NAMALWA (cell line): ENCODE results near the gene HNF1A.
"Not testable (repeated sequence)": the region's sequence is repeated elsewhere in the genome, so short reads cannot be mapped to it uniquely, and the experiment has no call there.

Source experiments
- DNase-seq: peaks from one replicate; pipeline ENCODE4 v3.0.0-alpha.2; 2015; ENCODE audit warnings: low spot score

Gene HNF1A, protein sequence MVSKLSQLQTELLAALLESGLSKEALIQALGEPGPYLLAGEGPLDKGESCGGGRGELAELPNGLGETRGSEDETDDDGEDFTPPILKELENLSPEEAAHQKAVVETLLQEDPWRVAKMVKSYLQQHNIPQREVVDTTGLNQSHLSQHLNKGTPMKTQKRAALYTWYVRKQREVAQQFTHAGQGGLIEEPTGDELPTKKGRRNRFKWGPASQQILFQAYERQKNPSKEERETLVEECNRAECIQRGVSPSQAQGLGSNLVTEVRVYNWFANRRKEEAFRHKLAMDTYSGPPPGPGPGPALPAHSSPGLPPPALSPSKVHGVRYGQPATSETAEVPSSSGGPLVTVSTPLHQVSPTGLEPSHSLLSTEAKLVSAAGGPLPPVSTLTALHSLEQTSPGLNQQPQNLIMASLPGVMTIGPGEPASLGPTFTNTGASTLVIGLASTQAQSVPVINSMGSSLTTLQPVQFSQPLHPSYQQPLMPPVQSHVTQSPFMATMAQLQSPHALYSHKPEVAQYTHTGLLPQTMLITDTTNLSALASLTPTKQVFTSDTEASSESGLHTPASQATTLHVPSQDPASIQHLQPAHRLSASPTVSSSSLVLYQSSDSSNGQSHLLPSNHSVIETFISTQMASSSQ

DNA sequence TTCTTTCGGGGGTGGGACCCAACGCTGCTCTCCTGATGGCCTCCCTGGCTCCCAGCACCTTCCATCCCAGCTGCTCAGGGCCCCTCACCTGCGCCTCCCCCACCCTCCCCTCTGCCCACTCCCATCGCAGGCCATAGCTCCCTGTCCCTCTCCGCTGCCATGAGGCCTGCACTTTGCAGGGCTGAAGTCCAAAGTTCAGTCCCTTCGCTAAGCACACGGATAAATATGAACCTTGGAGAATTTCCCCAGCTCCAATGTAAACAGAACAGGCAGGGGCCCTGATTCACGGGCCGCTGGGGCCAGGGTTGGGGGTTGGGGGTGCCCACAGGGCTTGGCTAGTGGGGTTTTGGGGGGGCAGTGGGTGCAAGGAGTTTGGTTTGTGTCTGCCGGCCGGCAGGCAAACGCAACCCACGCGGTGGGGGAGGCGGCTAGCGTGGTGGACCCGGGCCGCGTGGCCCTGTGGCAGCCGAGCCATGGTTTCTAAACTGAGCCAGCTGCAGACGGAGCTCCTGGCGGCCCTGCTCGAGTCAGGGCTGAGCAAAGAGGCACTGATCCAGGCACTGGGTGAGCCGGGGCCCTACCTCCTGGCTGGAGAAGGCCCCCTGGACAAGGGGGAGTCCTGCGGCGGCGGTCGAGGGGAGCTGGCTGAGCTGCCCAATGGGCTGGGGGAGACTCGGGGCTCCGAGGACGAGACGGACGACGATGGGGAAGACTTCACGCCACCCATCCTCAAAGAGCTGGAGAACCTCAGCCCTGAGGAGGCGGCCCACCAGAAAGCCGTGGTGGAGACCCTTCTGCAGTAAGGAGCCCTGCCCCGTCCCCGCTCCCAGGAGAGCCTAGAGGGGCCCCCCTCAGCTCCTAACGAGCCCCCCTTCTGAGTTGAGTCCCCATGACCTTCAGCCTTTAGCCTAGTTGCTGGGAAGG, at the start of gene HNF1A:
Gene HNF1A (plus strand): TSS at position 248 of the 924 bp plus-strand sequence. CDS start 226 bp downstream, at position 474.
- DNase-seq, result no peak

DNA sequence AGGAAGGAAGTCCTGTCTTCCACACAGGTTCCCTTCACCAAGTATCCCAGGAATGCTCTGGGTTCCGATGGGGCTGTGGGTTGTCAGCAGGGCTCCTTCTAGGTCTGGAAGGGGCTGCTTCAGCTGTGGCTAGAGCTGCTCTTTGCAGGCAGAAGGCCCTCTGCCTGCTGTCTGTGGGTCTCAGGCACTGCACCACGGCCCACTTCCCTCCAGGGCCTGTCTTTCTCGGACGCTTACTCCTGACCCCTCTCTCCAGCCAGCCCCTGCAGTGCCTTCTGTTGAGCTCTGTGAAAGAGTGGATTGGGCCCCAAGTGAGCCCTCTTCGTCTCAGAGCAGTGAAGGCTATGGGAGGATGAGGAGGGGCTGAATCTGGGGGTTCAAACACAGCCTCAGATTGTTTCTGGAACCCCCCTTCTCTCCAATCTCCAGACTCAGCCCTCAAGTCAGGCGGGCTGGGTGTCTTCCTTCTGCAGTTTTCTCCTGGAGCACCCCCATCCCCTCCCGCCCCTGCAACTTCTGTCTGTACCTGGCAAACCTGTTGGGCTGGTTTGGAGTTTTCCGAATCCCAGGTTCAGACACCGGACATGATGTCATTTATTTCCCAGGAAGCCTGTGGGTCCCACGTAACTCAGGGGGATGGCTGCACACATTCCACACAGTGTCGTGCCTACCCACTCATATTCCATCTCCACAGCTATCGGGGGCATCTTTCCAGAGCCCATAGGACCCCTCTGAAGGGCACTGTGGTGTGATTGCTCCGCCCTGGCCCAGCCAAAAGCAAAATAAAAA, 49.3 kb upstream of the HNF1A start:
- no peak for DNase-seq

DNA sequence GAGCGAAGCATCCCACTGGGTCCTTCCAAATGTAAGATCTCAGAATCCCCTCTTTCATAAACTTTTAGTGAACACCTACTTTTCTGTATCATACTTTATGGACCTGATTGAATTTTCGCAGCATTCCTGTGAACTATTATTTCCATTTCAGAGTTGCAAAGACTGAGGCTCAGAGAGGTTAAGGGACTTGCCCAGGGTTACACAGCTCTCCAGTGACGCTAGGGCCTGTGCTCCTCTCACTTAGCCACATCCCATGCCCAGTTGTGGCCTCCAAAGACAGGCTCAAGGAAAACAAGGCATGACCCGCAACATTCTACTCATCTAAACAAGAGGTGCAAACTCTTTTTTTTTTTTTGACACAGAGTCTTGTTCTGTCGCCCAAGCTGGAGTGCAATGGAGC, 48.3 kb upstream of the HNF1A start:
- no peak for DNase-seq

DNA sequence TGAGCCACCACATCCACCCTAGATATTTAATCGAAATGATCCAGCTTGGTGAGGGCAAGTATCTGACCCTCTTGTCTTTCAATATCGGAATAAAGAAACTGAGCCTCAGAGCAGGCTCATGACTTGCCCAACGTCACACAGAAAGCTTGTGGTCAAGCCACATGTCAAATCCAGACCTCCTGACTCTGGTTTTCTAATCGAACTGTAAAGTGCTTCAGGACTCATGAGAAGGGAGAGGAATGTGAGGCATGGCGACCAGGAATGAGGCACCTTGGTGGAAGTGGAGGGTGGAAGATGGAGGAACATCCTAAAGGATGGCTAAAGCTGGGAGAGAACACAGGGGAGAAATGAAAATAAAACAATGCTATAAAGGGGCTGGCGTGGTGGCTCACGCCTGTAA, 46.3 kb upstream of the HNF1A start:
- no peak for DNase-seq

DNA sequence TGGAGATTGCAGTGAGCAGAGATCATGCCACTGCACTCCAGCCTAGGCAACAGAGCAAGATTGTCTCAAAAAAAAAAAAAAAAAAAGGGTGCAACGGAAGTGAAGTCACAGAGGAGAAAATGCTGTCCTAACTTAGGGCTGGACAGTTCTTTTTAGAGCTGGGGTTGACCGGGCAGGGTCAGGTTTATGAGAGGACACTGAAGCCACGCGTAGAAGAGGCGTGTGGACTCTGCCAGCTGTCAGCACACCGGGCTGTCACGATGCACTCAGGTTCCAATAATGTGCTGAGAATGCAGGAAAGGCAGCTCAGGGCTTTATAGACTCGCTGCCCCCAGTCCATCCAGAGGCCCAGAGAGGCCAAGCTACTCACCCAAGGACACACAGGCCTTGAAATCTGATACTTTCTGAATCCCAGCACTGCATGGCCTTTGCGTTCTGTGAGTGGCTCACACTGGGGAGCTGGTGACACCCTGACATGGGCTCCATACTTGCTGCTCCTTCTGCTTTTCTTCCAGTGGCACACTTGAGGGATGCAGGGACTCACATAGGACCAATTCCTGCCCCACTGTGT, 45.3 kb upstream of the HNF1A start:
- DNase-seq, result no peak

DNA sequence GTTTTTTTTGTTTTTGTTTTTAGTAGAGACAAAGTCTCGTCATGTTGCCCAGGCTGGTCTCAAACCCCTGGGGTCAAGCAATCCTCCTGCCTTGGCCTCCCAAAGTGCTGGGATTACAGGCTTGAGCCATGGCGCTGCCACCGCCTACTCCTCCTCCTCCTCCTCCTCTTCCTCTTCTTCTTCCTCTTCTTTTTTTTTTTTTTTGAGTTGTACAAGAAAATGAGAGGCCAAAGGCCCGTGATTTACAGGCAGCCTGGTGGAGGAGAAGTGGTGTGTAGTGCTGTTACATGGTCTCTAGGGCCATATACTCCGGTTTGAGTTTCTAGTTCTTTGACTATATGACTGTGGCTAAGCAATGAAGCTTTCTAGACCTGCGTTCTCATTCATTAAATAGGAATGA, 44.6 kb upstream of the HNF1A start:
- no peak for DNase-seq

DNA sequence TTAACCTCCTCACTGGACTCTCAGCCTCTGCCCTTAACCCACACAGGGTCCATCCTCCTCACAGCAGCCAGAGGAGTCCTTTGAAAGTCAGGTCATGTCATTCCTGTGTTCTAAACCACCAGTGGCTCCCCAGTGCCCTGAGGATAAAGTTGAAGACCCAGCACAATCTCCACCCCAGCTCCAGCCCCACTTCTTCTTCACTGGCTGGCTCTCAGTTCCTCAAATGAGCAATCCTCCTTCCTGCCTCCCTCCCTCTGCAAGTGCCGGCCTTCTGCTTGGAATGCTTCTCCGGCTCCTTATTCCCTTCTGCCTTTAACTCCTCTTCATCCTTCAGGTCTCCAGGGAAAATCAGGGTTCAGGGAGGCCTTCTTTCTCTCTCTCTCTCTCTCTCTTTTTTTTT, 42.1 kb upstream of the HNF1A start:
- DNase-seq, result no peak

DNA sequence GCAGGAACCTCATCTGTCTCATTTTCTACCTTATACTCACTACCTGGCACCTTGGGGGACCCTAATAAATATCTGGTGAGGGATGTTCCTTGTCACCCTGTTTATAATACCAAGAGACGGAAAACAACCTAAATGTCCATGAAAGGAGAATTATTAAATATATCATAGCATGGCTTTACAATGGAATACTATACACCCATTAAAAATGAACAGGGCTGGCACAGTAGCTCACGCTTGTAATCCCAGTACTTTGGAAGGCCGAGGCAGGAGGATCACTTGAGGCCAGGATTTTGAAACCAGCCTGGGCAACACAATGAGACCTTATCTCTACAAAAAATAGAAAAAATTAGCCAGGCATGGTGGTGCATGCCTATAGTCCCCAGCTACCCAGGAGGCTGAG, 39.8 kb upstream of the HNF1A start:
- no peak for DNase-seq

DNA sequence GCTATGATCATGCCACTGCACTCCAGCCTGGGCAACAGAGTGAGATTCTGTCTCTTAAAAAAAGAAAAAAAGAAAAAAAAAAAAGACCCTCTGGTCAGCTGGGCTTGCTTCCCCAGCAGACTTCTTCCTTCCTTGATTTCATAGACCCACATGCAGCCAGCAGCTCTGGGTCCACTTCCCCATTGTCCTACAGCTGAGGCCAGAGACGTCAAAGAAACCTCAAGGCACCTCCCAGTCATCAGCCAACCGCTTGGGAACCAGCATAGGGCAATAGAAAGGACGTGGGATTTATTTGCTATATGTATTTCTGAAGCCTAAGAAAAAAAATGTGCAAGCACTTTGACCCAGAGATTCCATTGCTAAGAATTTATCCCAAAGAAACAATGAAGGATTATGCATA, 38.8 kb upstream of the HNF1A start:
- no peak for DNase-seq

DNA sequence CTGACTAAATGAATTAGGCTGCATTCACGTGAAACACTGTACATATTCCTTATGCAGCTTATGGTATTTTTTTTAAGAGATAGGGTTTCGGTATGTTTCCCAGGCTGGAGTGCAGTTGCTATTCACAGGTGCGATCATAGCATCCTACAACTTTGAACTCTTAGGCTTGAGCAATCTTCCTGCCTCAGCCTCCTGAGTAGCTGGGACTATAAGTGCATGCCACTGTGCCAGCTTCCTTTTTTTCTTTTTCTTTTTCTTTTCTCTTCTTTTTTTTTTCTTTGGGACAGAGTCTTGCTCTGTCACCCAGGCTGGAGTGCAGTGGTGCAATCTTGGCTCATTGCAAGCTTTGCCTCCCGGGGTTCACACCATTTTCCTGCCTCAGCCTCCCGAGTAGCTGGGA, 38.3 kb upstream of the HNF1A start:
- no peak for DNase-seq

DNA sequence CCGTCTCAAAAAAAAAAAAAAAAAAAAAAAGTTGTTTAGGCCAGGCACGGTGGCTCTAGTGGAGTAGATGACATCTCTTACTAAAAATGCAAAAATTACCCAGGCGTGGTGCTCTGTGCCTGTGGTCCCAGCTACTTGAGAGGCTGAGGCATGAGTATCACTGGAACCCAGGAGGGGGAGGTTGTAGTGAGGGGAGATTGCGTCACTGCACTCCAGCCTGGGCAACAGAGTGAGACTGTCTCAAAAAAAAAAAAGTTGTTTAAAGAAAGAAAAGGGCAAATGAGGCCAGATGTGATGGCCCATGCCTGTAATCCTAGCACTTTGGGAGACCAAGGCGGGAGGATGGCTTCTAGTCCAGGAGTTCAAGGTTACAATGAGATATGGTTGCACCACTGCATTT, 37.5 kb upstream of the HNF1A start:
- DNase-seq, result no peak

DNA sequence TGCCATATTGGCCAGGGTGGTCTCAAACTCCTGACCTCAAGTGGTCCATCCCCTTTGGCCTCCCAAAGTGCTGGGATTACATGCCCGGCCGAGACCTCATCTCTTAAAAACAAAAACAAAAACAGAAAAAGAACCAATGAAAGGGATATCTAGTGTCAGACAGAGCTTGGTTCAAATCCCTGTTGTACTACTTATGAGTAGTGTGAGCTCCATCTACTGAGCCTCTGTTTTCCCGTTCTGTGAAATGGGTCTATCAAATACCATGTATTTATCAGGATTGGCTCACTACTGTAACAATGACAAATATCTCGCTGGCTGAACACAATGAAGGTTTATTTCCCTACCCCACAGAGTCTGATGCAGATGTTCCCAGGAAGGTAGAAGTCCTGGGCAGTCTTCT, 36.9 kb upstream of the HNF1A start:
- no peak for DNase-seq

DNA sequence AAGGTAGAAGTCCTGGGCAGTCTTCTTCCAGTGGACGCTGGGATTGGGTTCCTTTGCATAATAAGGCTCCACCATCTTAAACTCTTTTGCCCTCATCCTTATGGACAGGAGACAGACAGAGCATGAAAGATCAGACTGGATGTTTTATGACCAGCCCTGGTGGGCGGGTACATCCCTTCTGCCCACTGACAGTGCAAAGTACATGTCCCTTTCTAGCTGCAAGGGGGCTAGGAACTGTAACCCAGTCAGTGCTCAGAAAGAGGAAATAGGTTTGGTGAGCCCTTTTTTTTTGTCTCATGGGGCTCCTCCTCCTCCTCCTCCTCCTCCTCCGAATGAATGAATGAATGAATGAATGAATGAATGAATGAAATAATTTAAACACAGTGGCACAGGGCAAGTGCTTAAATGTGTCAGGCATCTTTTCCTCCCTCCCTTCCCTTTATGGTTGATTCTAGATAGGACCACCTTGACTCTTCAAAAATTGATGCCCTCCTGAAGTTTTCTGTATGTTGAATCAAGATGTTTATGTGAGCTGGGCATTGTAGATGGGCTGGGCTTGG, 36.4 kb upstream of the HNF1A start:
- no peak for DNase-seq

DNA sequence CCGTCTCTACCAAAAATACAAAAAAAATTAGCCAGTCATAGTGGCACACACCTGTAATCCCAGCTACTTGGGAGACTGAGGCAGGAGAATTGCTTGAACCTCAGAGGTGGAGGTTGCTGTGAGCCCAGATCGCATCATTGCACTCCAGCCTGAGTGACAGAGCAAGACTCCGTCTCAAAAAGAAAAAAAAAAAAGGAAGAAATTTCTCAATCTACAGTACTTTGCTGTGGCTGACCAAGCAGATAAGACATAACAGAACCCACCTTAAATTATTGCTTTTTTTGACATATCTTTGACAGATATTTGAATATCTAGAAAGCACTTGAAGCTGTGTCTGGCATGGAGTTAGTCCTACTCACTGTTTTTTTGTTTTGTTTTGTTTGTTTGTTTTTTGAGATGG, 34.9 kb upstream of the HNF1A start:
- no peak for DNase-seq

DNA sequence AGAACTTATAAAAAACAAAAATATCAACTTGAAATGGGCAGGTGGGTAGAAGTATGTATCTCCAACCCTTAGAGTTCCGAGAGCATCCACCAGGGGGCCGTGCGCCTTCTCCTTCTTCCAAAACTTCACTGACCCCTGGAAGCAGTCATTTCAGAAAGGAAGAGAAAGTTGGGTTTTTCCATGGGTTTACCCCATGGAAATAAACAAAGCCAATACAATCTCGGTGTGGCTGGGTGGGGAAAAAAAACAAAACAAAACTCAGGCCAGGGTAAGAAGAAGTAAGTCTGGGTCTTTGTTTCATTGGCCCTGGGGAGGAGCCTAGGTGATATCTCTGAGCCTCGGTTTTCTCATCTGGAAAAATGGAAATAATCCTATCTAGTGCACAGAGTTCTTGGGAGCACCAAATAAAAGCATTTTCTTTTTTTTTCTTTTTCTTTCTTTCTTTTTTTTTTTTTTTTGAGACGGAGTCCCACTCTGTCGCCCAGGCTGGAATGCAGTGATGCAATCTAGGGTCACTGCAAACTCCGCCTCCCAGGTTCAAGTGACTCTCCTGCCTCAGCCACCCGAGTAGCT, 33.6 kb upstream of the HNF1A start:
- DNase-seq, result peak; percentile 69

DNA sequence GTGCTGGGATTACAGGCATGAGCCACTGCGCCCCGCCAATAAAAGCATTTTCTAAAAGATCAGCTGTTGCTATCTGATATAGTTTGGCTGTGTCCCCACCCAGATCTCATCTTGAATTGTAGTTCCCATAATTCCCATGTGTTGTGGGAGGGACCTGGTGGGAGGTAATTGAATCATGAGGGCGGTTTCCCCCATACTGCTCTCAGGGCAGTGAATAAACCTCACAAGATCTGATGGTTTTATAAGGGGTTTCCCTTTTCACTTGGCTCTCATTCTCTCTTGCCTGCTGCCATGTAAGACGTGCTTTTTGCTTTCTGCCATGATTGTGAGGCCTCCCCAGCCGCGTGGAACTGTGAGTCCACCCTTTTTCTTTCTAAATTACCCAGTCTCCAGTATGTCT, 32.8 kb upstream of the HNF1A start:
- not testable (repeated sequence) for DNase-seq

DNA sequence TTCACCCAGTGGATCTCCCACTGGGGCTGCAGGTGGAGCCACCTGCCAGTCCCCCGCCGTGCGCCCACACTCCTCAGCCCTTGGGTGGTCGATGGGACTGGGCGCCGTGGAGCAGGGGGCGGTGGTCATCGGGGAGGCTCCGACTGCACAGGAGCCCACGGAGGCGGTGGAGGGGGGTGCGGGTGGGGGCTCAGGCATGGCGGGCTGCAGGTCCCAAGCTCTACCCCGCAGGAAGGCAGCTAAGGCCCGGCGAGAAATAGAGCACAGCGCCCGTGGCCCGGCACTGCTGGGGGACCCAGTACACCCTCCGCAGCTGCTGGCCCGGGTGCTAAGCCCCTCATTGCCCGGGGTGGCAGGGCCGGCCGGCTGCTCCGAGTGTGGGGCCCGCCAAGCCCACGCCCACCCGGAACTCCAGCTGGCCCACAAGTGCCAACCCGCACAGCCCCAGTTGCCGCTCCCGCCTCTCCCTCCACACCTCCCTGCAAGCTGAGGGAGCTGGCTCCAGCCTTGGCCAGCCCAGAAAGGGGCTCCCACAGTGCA, 28.0 kb upstream of the HNF1A start:
- DNase-seq, result not testable (repeated sequence)

DNA sequence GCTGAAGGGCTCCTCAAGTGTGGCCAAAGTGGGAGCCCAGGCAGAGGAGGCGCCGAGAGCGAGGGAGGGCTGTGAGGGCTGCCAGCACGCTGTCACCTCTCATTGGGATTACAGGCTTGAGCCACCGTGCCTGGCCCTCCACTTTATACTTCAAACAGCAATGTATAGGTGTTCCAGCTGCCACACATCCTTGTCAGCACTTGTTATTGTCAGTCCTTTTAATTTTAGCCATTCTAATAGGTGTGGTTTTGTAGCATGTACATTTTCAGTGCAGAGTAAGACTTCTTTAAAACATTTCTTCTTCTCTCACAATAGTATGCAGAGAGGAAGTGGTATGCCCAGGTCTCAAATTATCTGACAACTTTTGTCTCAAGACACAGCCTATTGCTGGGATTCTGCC, 27.5 kb upstream of the HNF1A start:
- no peak for DNase-seq

DNA sequence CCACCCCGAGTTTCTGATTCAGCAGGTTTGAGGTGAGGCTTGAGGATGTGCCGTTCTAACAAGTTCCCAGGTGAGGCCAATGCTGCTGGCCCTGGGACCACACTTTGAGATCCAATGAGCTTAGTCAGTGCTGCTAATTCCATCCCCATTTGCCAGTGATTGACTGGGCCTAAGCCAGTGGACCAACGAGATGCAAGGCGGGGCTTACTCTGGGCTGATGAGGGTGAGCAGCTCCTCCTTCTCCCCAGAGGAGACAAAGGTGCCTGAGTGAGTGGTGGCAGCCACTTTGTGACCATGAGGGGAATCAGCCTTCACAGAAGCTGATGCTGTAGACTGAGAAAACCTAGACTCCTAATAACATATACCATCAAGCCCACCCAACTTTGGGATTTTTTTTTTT, 23.1 kb upstream of the HNF1A start:
- no peak for DNase-seq

DNA sequence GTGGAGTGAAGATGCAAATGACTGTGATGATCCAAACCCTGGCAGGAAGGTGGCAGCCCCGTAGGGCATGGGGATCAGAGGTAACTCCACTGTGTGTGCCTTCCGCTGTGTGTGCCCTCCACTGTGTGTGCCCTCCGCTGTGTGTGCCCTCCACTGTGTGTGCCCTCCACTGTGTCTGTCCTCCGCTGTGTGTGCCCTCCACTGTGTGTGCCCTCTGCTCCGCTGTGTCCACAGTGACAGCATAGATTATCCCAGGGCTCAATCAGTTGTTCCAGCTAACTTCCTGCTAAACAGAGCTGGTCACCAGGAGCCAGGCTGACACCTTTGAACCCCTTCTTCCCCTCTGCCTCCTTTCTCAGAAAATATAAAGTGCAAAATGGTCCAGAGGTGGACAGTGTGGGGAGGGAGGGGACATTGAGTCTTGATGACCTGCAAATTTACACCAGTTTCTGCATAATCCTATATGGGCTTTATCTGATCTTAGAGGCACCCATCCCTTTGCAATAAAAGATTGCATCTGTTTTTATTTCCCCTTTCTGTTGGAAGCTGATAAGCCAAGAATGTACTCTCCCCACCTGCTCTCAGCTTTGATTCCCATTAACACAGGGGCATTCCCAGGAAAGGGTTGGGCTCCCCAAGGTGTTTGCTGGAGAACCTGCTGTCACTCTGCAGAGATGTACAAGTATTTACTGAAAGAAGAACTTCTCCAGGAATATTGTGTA, 21.6 kb upstream of the HNF1A start:
- DNase-seq, result no peak
